Calu3 (cell line): ENCODE measurements around the gene XPO5. TPM values are rescaled to one million over a fixed set of nuclear protein-coding genes. Genes with fewer than 3 reads are reported as not detected.

Experiments
- BruUV-seq: library from RNA; stranded (reverse); fragments of 400-500 nt; replicated peaks from 2 replicates; lab custom pipeline; 2021; lab: Mats Ljungman, UMichigan
- CTCF ChIA-PET: fragments of 300-600 bp; sonication (Branson Sonifier 250); formaldehyde crosslinking; loops from one replicate; lab custom pipeline; 2022; ENCODE audit warnings: antibody characterized with exemption; lab: Charles Lee
- DNase-seq: peaks from one replicate; pipeline ENCODE4 v3.0.0; 2022
- H3K27ac Mint-ChIP-seq: one replicate; pipeline ENCODE4 v1.8.0; 2022; ENCODE audit warnings: mixed read lengths; ENCODE audit not compliant: unreplicated experiment
- H3K27me3 Mint-ChIP-seq: one replicate; pipeline ENCODE4 v1.8.0; 2022; ENCODE audit warnings: mixed read lengths; ENCODE audit not compliant: unreplicated experiment
- H3K36me3 Mint-ChIP-seq: one replicate; pipeline ENCODE4 v1.8.0; 2022; ENCODE audit warnings: mild to moderate bottlenecking, moderate library complexity, mixed read lengths; ENCODE audit not compliant: insufficient read depth, unreplicated experiment
- H3K4me1 Mint-ChIP-seq: one replicate; pipeline ENCODE4 v1.8.0; 2022; ENCODE audit warnings: mild to moderate bottlenecking, low read depth, mixed read lengths; ENCODE audit not compliant: unreplicated experiment
- H3K4me3 Mint-ChIP-seq: one replicate; pipeline ENCODE4 v1.8.0; 2022; ENCODE audit warnings: mild to moderate bottlenecking, low read depth, moderate library complexity, mixed read lengths; ENCODE audit not compliant: unreplicated experiment
- H3K9me3 Mint-ChIP-seq: one replicate; pipeline ENCODE4 v1.8.0; 2022; ENCODE audit warnings: low read depth, mixed read lengths; ENCODE audit not compliant: unreplicated experiment
- CTCF ChIP-seq: fragments of 200-600 bp; IDR thresholded peaks from one replicate; pipeline ENCODE4 v1.8.0; 2022; ENCODE audit warnings: antibody characterized with exemption; ENCODE audit not compliant: unreplicated experiment
- intact Hi-C: fragments of 100-400 bp; cut with micrococcal nuclease; formaldehyde crosslinking; loops from one replicate; pipeline ENCODE4 v1.10.0; 2022; ENCODE audit not compliant: unreplicated experiment
- total RNA-seq: library from RNA; stranded (reverse); gene quantifications from 2 replicates; pipeline ENCODE4 v1.2.3, GENCODE V29; 2022

XPO5 gene
- total RNA-seq, 1 experiment from 2014 or later, result 131 TPM

GRCh38 chr6:43616725-43617472 is 41.1 kb upstream of the XPO5 start:
- DNase-seq, result no peak
- H3K9me3 Mint-ChIP-seq, result no peaks in the 10 kb centered on the region
- peak overlapping the region; percentile 42 for H3K27ac Mint-ChIP-seq
- CTCF ChIA-PET, result no interaction called here
- no peaks in the 10 kb centered on the region for H3K27me3 Mint-ChIP-seq
- peaks cover 83% of the 10 kb centered on the region for H3K36me3 Mint-ChIP-seq
- no peak for TF ChIP-seq CTCF
- intact Hi-C loops, result no loop called here
- no TSS peak for BruUV-seq
- H3K4me1 Mint-ChIP-seq, result no peaks in the 10 kb centered on the region
- H3K4me3 Mint-ChIP-seq, result no peak overlapping the region

DNA sequence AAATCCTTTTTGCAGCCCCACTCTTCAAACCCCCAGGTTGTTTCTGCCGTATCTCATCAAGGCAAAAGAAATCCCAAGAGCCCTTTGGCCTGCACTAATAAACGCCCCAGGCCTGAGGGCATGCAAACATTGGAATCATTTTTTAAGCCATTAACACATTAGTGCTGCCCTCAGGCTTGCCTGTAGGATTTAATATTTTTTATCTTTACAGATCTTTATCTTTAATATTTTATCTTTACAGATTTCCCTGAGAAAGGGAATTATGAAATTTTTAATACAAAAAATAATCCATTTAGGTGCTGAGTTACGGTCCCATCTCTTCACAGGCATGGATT is 38.5 kb upstream of the XPO5 start:
- no peak for DNase-seq
- Mint-ChIP-seq H3K27ac (no peak overlapping the region), H3K36me3 (peaks cover 77% of the 10 kb centered on the region), H3K9me3 (no peaks in the 10 kb centered on the region), H3K4me3 (no peak overlapping the region), H3K4me1 (no peaks in the 10 kb centered on the region), H3K27me3 (no peaks in the 10 kb centered on the region)
- CTCF ChIA-PET, result interaction anchor here (0.6 kb wide), 1 partner anchor 79 kb away, joined by 5 read pairs; no protein-coding TSS in a partner anchor
- intact Hi-C loops, result no loop called here
- BruUV-seq, result no TSS peak
- no peak for TF ChIP-seq CTCF

DNA sequence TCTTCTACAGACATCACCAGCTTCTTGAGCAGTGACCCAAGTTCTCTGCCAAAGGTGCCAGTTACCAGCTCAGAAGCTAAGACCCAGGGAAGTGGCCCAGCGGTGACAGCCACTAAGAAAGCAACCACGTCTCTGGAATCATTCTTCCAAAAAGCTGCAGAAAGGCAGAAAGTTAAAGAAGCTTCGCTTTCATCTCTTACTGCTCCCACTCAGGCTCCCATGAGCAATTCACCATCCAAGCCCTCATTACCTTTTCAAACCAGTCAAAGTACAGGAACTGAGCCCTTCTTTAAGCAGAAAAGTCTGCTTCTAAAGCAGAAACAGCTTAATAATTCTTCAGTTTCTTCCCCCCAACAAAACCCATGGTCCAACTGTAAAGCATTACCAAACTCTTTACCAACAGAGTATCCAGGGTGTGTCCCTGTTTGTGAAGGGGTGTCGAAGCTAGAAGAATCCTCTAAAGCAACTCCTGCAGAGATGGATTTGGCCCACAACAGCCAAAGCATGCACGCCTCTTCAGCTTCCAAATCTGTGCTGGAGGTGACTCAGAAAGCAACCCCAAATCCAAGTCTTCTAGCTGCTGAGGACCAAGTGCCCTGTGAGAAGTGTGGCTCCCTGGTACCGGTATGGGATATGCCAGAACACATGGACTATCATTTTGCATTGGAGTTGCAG is 38.0 kb upstream of the XPO5 start:
- no peak for DNase-seq
- Mint-ChIP-seq H3K4me3 (no peak overlapping the region), H3K27me3 (no peaks in the 10 kb centered on the region), H3K4me1 (peaks cover 4% of the 10 kb centered on the region), H3K9me3 (no peaks in the 10 kb centered on the region), H3K36me3 (peaks cover 78% of the 10 kb centered on the region), H3K27ac (no peak overlapping the region)
- CTCF ChIA-PET, result interaction anchor here (0.6 kb wide), 1 partner anchor 78 kb away, joined by 5 read pairs; no protein-coding TSS in a partner anchor
- TF ChIP-seq CTCF, result no peak
- BruUV-seq, result no TSS peak
- intact Hi-C loops, result no loop called here

- H3K4me3 Mint-ChIP-seq, result no peak overlapping the region
- CTCF ChIA-PET, result interaction anchor here (1.5 kb wide), 2 partner anchors 9 to 19 kb away, joined by 3 to 4 read pairs; no protein-coding TSS in a partner anchor
- no TSS peak for BruUV-seq
- H3K9me3 Mint-ChIP-seq, result no peaks in the 10 kb centered on the region
- no peak for TF ChIP-seq CTCF
- intact Hi-C loops, result no loop called here
- peaks cover 74% of the 10 kb centered on the region for H3K36me3 Mint-ChIP-seq
- peaks cover 15% of the 10 kb centered on the region for H3K4me1 Mint-ChIP-seq
- H3K27me3 Mint-ChIP-seq, result no peaks in the 10 kb centered on the region
- no peak for DNase-seq
- no peak overlapping the region for H3K27ac Mint-ChIP-seq
Observed at GRCh38 chr6:43610431-43610830, 34.6 kb upstream of the XPO5 start.
